ENCODE results near the gene KRT77. TPM values are rescaled to one million over a fixed set of nuclear protein-coding genes. Genes with fewer than 3 reads are reported as not detected.

The KRT77 gene
- polyA plus RNA-seq, 1 donor from 2014 or later, result not detected

GRCh38 chr12:52649066-52649465 is 54.3 kb downstream of the KRT77 start:
- no peak overlapping the region for H2AFZ ChIP-seq (ENCODE audit: low read depth, low read length)
- no peaks in the 10 kb centered on the region for H3K9me3 ChIP-seq (ENCODE audit: low read length)
- H4K20me1 ChIP-seq (ENCODE audit: insufficient read depth), result no peaks in the 10 kb centered on the region
- H3K4me3 ChIP-seq (ENCODE audit: low read length), result no peak overlapping the region
- no peaks in the 10 kb centered on the region for H3K36me3 ChIP-seq (ENCODE audit: insufficient read depth, low read length)
- H3K9ac ChIP-seq (ENCODE audit: low read length), result no peak overlapping the region
- H3K9me2 ChIP-seq (ENCODE audit: insufficient read depth, low read length), result no peaks in the 10 kb centered on the region
- no peak for TF ChIP-seq EP300 (conservative IDR thresholded peaks at IDR 0.05; ENCODE audit: poor library complexity, severe bottlenecking)
- no peak for TF ChIP-seq SMC3 (conservative IDR thresholded peaks at IDR 0.05; ENCODE audit: poor library complexity)
- no peak for TF ChIP-seq REST (IDR thresholded peaks at IDR 0.05; ENCODE audit: borderline replicate concordance)
- no peak for TF ChIP-seq EZH2 (IDR thresholded peaks at IDR 0.05; ENCODE audit: borderline replicate concordance, insufficient read depth, low read length, poor library complexity, severe bottlenecking)
- TF ChIP-seq TAF1 (IDR thresholded peaks at IDR 0.05; ENCODE audit: low read depth), result no peak
- TF ChIP-seq CTCF (IDR thresholded peaks at IDR 0.05; ENCODE audit: poor library complexity, severe bottlenecking), result no peak
- TF ChIP-seq MXI1 (conservative IDR thresholded peaks at IDR 0.05; ENCODE audit: poor library complexity, severe bottlenecking), result no peak
- H3K4me2 ChIP-seq (ENCODE audit: low read length), result no peak overlapping the region
- H3K27ac ChIP-seq (ENCODE audit: low read length), result no peak overlapping the region
- no peaks in the 10 kb centered on the region for H3K79me2 ChIP-seq (replicated peaks; ENCODE audit: insufficient read depth, low read length)
- H3F3A ChIP-seq (ENCODE audit: insufficient read depth, low read length, poor library complexity, severe bottlenecking), result no peaks in the 10 kb centered on the region
- H3K27me3 ChIP-seq (ENCODE audit: insufficient read depth, low read depth, low read length), result no peaks in the 10 kb centered on the region

- no peak overlapping the region for H3K4me3 ChIP-seq (ENCODE audit: low read length)
- no peaks in the 10 kb centered on the region for H4K20me1 ChIP-seq (ENCODE audit: insufficient read depth)
- no peaks in the 10 kb centered on the region for H3K27me3 ChIP-seq (ENCODE audit: insufficient read depth, low read depth, low read length)
- no peak overlapping the region for H2AFZ ChIP-seq (ENCODE audit: low read depth, low read length)
- H3F3A ChIP-seq (ENCODE audit: insufficient read depth, low read length, poor library complexity, severe bottlenecking), result no peaks in the 10 kb centered on the region
- H3K9me3 ChIP-seq (ENCODE audit: low read length), result no peaks in the 10 kb centered on the region
- H3K4me2 ChIP-seq (ENCODE audit: low read length), result no peak overlapping the region
- no peaks in the 10 kb centered on the region for H3K79me2 ChIP-seq (replicated peaks; ENCODE audit: insufficient read depth, low read length)
- no peak overlapping the region for H3K27ac ChIP-seq (ENCODE audit: low read length)
- no peak overlapping the region for H3K9ac ChIP-seq (ENCODE audit: low read length)
- TF ChIP-seq EZH2 (IDR thresholded peaks at IDR 0.05; ENCODE audit: borderline replicate concordance, insufficient read depth, low read length, poor library complexity, severe bottlenecking) (no peak), SMC3 (conservative IDR thresholded peaks at IDR 0.05; ENCODE audit: poor library complexity) (no peak), REST (IDR thresholded peaks at IDR 0.05; ENCODE audit: borderline replicate concordance) (no peak), TAF1 (IDR thresholded peaks at IDR 0.05; ENCODE audit: low read depth) (no peak), RAD21 (conservative IDR thresholded peaks at IDR 0.05) (no peak), POLR2AphosphoS5 (IDR thresholded peaks at IDR 0.05) (no peak)
- no peaks in the 10 kb centered on the region for H3K9me2 ChIP-seq (ENCODE audit: insufficient read depth, low read length)
- H3K36me3 ChIP-seq (ENCODE audit: insufficient read depth, low read length), result no peaks in the 10 kb centered on the region
These were observed 55.2 kb downstream of the KRT77 start for GRCh38 chr12:52648012-52648550.

Data from neural cell (in vitro differentiated cells).